C4-2B (cell line): ENCODE results near the gene ZIC2.
"Not testable (repeated sequence)": the region's sequence is repeated elsewhere in the genome, so short reads cannot be mapped to it uniquely, and the experiment has no call there.

Source experiments
- CTCF ChIP-seq: fragments of 450-650 bp; conservative IDR thresholded peaks from 2 replicates; pipeline ENCODE4 v1.5.1; 2017; ENCODE audit warnings: mild to moderate bottlenecking
- ZFX ChIP-seq: fragments of 450-650 bp; IDR thresholded peaks from 2 replicates; pipeline ENCODE4 v1.6.1; 2017

GRCh38 chr13:99945515-99945914 is 36.1 kb upstream of the ZIC2 start:
- TF ChIP-seq CTCF, ZFX: not testable (repeated sequence)
